CD4-positive, alpha-beta T cell treated with Interleukin-2 at 100 ng/mL for 4 hours (primary cell): Measurements from ENCODE around the gene RBM15B.
A peak's percentile ranks its signal among the peaks of the same experiment; 100 is the strongest.

ENCODE experiments used
- DNase-seq: peaks from one replicate; pipeline ENCODE4 v3.0.0-alpha.2; 2020; ENCODE audit warnings: low spot score

RBM15B gene

GRCh38 chr3:51391566-51392354 is 675 bp downstream of the RBM15B start:
- peak; percentile 50 for DNase-seq

GRCh38 chr3:51392355-51393133 is 1.5 kb downstream of the RBM15B start:
- DNase-seq: no peak

- no peak for DNase-seq
Measured at GRCh38 chr3:51393134-51393495, 2.0 kb downstream of the RBM15B start.

- DNase-seq: no peak
Measured at GRCh38 chr3:51393564-51393963, 2.5 kb downstream of the RBM15B start.

- no peak for DNase-seq
Measured at GRCh38 chr3:51394541-51394940, 3.5 kb downstream of the RBM15B start.

- no peak for DNase-seq
Measured at GRCh38 chr3:51395493-51396213, 4.6 kb downstream of the RBM15B start.

GRCh38 chr3:51396401-51396800 is 5.3 kb downstream of the RBM15B start:
- no peak for DNase-seq

GRCh38 chr3:51397392-51397791 is 6.3 kb downstream of the RBM15B start:
- no peak for DNase-seq

- no peak for DNase-seq
Measured at GRCh38 chr3:51398595-51399310, 7.7 kb downstream of the RBM15B start.

GRCh38 chr3:51400166-51400565 is 9.1 kb downstream of the RBM15B start:
- no peak for DNase-seq

- DNase-seq: no peak
Measured at GRCh38 chr3:51401735-51402134, 10.7 kb downstream of the RBM15B start.

- DNase-seq: no peak
Measured at GRCh38 chr3:51403675-51404074, 12.6 kb downstream of the RBM15B start.

- DNase-seq: no peak
Measured at GRCh38 chr3:51408021-51408420, 16.9 kb downstream of the RBM15B start.

- no peak for DNase-seq
Measured at GRCh38 chr3:51408813-51409212, 17.7 kb downstream of the RBM15B start.

GRCh38 chr3:51422211-51422610 is 31.1 kb downstream of the RBM15B start:
- DNase-seq: no peak

GRCh38 chr3:51426921-51427320 is 35.8 kb downstream of the RBM15B start:
- DNase-seq: no peak

- no peak for DNase-seq
Measured at GRCh38 chr3:51429138-51429537, 38.1 kb downstream of the RBM15B start.

GRCh38 chr3:51434110-51434509 is 43.0 kb downstream of the RBM15B start:
- no peak for DNase-seq

- peak; percentile 63 for DNase-seq
Measured at GRCh38 chr3:51434746-51435327, 43.8 kb downstream of the RBM15B start.

- DNase-seq: no peak
Measured at GRCh38 chr3:51436998-51437639, 46.0 kb downstream of the RBM15B start.
